CD4-positive, alpha-beta memory T cell (primary cell): ENCODE results near the gene TBCD. TPM values are rescaled to one million over a fixed set of nuclear protein-coding genes. Genes with fewer than 3 reads are reported as not detected.

Experiments
- CTCF ChIA-PET: fragments of 350-600 bp; sonication (Branson Sonifier 250); formaldehyde crosslinking; loops from one replicate; lab custom pipeline; 2021; ENCODE audit warnings: inconsistent platforms; ENCODE audit not compliant: partially characterized antibody; lab: Charles Lee
- POLR2A ChIA-PET: fragments of 350-600 bp; sonication (Branson Sonifier 250); formaldehyde crosslinking; loops from one replicate; lab custom pipeline; 2021; ENCODE audit not compliant: partially characterized antibody; lab: Charles Lee
- DNase-seq, 5 donors: peaks; one replicate each; pipeline versions ENCODE4 v3.0.0 to v3.0.0-alpha.2; 2020 to 2022; ENCODE audit warnings: mixed read lengths in 1 of 5
- H3K27ac ChIP-seq: one replicate; pipeline ENCODE4 v1.7.0; 2013; ENCODE audit warnings: low read depth, low read length
- H3K27me3 ChIP-seq: 2 replicates; pipeline ENCODE4 v1.7.0; 2013; ENCODE audit warnings: mild to moderate bottlenecking, low read length, moderate library complexity; ENCODE audit not compliant: insufficient read depth
- H3K36me3 ChIP-seq: 2 replicates; pipeline ENCODE4 v1.7.0; 2013; ENCODE audit warnings: mild to moderate bottlenecking, low read length, moderate library complexity; ENCODE audit not compliant: insufficient read depth
- H3K4me1 ChIP-seq: 2 replicates; pipeline ENCODE4 v1.7.0; 2013; ENCODE audit warnings: mild to moderate bottlenecking, low read length, moderate library complexity; ENCODE audit not compliant: insufficient read depth
- H3K4me3 ChIP-seq, 2 donors: one replicate each; pipeline ENCODE4 v1.7.0; 2013; ENCODE audit warnings: low read length in 2 of 2, mild to moderate bottlenecking in 1 of 2
- H3K9me3 ChIP-seq, 2 donors: one replicate each; pipeline ENCODE4 v1.7.0; 2013; ENCODE audit warnings: low read length in 2 of 2, control low read depth in 1 of 2; ENCODE audit not compliant: control insufficient read depth in 1 of 2
- H3K27ac Mint-ChIP-seq, 7 donors: one replicate each; pipeline ENCODE4 v1.8.0; 2020 to 2021; ENCODE audit warnings: mixed read lengths in 7 of 7, mild to moderate bottlenecking in 6 of 7, inconsistent platforms in 3 of 7, moderate library complexity in 3 of 7
- H3K27me3 Mint-ChIP-seq, 2 donors: one replicate each; pipeline ENCODE4 v1.8.0; 2020 to 2021; ENCODE audit warnings: mixed read lengths in 2 of 2
- H3K36me3 Mint-ChIP-seq, 2 donors: one replicate each; pipeline ENCODE4 v1.8.0; 2020 to 2021; ENCODE audit warnings: mixed read lengths in 2 of 2, inconsistent platforms in 1 of 2, mild to moderate bottlenecking in 1 of 2
- H3K4me1 Mint-ChIP-seq, 4 donors: one replicate each; pipeline ENCODE4 v1.8.0; 2020 to 2021; ENCODE audit warnings: mixed read lengths in 4 of 4, mild to moderate bottlenecking in 1 of 4
- H3K4me3 Mint-ChIP-seq, 8 donors: one replicate each; pipeline ENCODE4 v1.8.0; 2020 to 2021; ENCODE audit warnings: mixed read lengths in 8 of 8, mild to moderate bottlenecking in 7 of 8, moderate library complexity in 6 of 8, inconsistent platforms in 3 of 8
- H3K9me3 Mint-ChIP-seq, 8 donors: one replicate each; pipeline ENCODE4 v1.8.0; 2020 to 2021; ENCODE audit warnings: mixed read lengths in 8 of 8, mild to moderate bottlenecking in 5 of 8, inconsistent platforms in 3 of 8, moderate library complexity in 1 of 8
- intact Hi-C: fragments of 100-400 bp; cut with micrococcal nuclease; formaldehyde crosslinking; loops from one replicate; pipeline ENCODE4 v1.15.1; 2023
- polyA plus RNA-seq, 2 donors: library from polyadenylated mRNA; unstranded; fragments of 300-500 nt; fragmentation: Illumina TruSeq; gene quantifications; one replicate each; pipeline ENCODE4 v1.2.3, GENCODE V29; 2021
- total RNA-seq, 2 experiments: library from RNA; stranded (reverse); gene quantifications; one replicate each; pipeline ENCODE4 v1.2.3, GENCODE V29; 2021

TBCD gene
- total and polyA plus RNA-seq, 4 experiments from 2014 or later, result 102 to 263 (median 192) TPM

GRCh38 chr17:82931699-82932517 lies 180.0 kb downstream of the TBCD start:
- Histone ChIP-seq H3K27me3 (no peaks in the 10 kb centered on the region), H3K4me3 (no peak overlapping the region), H3K9me3 (no peaks in the 10 kb centered on the region), H3K4me1 (no peaks in the 10 kb centered on the region), H3K36me3 (peaks cover 51% of the 10 kb centered on the region), H3K27ac (no peak overlapping the region)
- Mint-ChIP-seq H3K36me3 (peaks cover 55 to 72% of the 10 kb centered on the region in 2 donors), H3K4me3 (no peak overlapping the region), H3K27ac (peak overlapping the region in 1 of 7 donors; percentile 28), H3K27me3 (no peaks in the 10 kb centered on the region), H3K4me1 (no peaks in the 10 kb centered on the region), H3K9me3 (peaks cover 0 to 2% (median 0%) of the 10 kb centered on the region in 8 donors)
- CTCF ChIA-PET, result no interaction called here
- intact Hi-C loops, result no loop called here
- POLR2A ChIA-PET, result no interaction called here
- no peak for DNase-seq

GRCh38 chr17:82932518-82933310 lies 180.8 kb downstream of the TBCD start:
- no peak overlapping the region for H3K27ac Mint-ChIP-seq
- Histone ChIP-seq H3K27ac (no peak overlapping the region), H3K4me3 (no peak overlapping the region), H3K36me3 (peaks cover 52% of the 10 kb centered on the region), H3K27me3 (no peaks in the 10 kb centered on the region), H3K9me3 (no peaks in the 10 kb centered on the region), H3K4me1 (no peaks in the 10 kb centered on the region)
- H3K4me1 Mint-ChIP-seq, result no peaks in the 10 kb centered on the region
- H3K9me3 Mint-ChIP-seq, result peaks cover 0 to 2% (median 0%) of the 10 kb centered on the region in 8 donors
- DNase-seq, result no peak
- CTCF ChIA-PET, result interaction anchor here (1.8 kb wide), 1 partner anchor 151 kb away, joined by 10 read pairs; no protein-coding TSS in a partner anchor
- H3K27me3 Mint-ChIP-seq, result no peaks in the 10 kb centered on the region
- POLR2A ChIA-PET, result no interaction called here
- H3K4me3 Mint-ChIP-seq, result no peak overlapping the region
- intact Hi-C loops, result no loop called here
- H3K36me3 Mint-ChIP-seq, result peaks cover 55 to 73% of the 10 kb centered on the region in 2 donors

GRCh38 chr17:82933911-82934310 lies 182.0 kb downstream of the TBCD start:
- no peak overlapping the region for H3K27ac Mint-ChIP-seq
- peaks cover 55% of the 10 kb centered on the region for H3K36me3 ChIP-seq
- peaks cover 0 to 4% (median 0%) of the 10 kb centered on the region in 8 donors for H3K9me3 Mint-ChIP-seq
- H3K4me3 Mint-ChIP-seq, result no peak overlapping the region
- no peak overlapping the region for H3K27ac ChIP-seq
- intact Hi-C loops, result no loop called here
- ChIA-PET POLR2A (no interaction called here), CTCF (interaction anchor here (1.8 kb wide), 1 partner anchor 152 kb away, joined by 10 read pairs; no protein-coding TSS in a partner anchor)
- peaks cover 0 to 3% (median 0%) of the 10 kb centered on the region in 4 donors for H3K4me1 Mint-ChIP-seq
- no peak overlapping the region for H3K4me3 ChIP-seq
- H3K27me3 ChIP-seq, result no peaks in the 10 kb centered on the region
- H3K27me3 Mint-ChIP-seq, result no peaks in the 10 kb centered on the region
- no peaks in the 10 kb centered on the region for H3K4me1 ChIP-seq
- DNase-seq, result no peak
- H3K36me3 Mint-ChIP-seq, result peaks cover 60 to 77% of the 10 kb centered on the region in 2 donors
- H3K9me3 ChIP-seq, result no peaks in the 10 kb centered on the region

- ChIA-PET CTCF (no interaction called here), POLR2A (interaction anchor here (0.5 kb wide), 1 partner anchor 344 kb away, joined by 3 read pairs; no protein-coding TSS in a partner anchor)
- Mint-ChIP-seq H3K27me3 (no peaks in the 10 kb centered on the region), H3K4me1 (peaks cover 0 to 3% (median 0%) of the 10 kb centered on the region in 4 donors), H3K9me3 (peaks cover 0 to 4% (median 0%) of the 10 kb centered on the region in 8 donors), H3K27ac (no peak overlapping the region), H3K4me3 (no peak overlapping the region), H3K36me3 (peaks cover 56 to 70% of the 10 kb centered on the region in 2 donors)
- Histone ChIP-seq H3K4me1 (no peaks in the 10 kb centered on the region), H3K27me3 (no peaks in the 10 kb centered on the region), H3K27ac (no peak overlapping the region), H3K36me3 (peaks cover 48% of the 10 kb centered on the region), H3K4me3 (no peak overlapping the region), H3K9me3 (no peaks in the 10 kb centered on the region)
- intact Hi-C loops, result no loop called here
- no peak for DNase-seq
These were observed 184.3 kb downstream of the TBCD start for GRCh38 chr17:82935966-82936767.

- DNase-seq, result no peak
- H3K27ac Mint-ChIP-seq, result no peak overlapping the region
- H3K36me3 Mint-ChIP-seq, result peaks cover 55 to 67% of the 10 kb centered on the region in 2 donors
- no peak overlapping the region for H3K27ac ChIP-seq
- no peak overlapping the region for H3K4me3 ChIP-seq
- no peak overlapping the region for H3K4me3 Mint-ChIP-seq
- CTCF ChIA-PET, result no interaction called here
- intact Hi-C loops, result no loop called here
- H3K9me3 Mint-ChIP-seq, result peaks cover 0 to 4% (median 0%) of the 10 kb centered on the region in 8 donors
- no peaks in the 10 kb centered on the region for H3K27me3 ChIP-seq
- H3K4me1 ChIP-seq, result no peaks in the 10 kb centered on the region
- H3K4me1 Mint-ChIP-seq, result peaks cover 0 to 3% (median 0%) of the 10 kb centered on the region in 4 donors
- no peaks in the 10 kb centered on the region for H3K9me3 ChIP-seq
- POLR2A ChIA-PET, result interaction anchor here (0.5 kb wide), 1 partner anchor 344 kb away, joined by 3 read pairs; no protein-coding TSS in a partner anchor
- H3K27me3 Mint-ChIP-seq, result no peaks in the 10 kb centered on the region
- H3K36me3 ChIP-seq, result peaks cover 49% of the 10 kb centered on the region
These were observed 184.9 kb downstream of the TBCD start for GRCh38 chr17:82936768-82937171.

GRCh38 chr17:82937411-82938371 lies 185.8 kb downstream of the TBCD start:
- Histone ChIP-seq H3K27ac (no peak overlapping the region), H3K36me3 (peaks cover 49% of the 10 kb centered on the region), H3K4me3 (no peak overlapping the region), H3K9me3 (no peaks in the 10 kb centered on the region), H3K27me3 (no peaks in the 10 kb centered on the region), H3K4me1 (no peaks in the 10 kb centered on the region)
- ChIA-PET POLR2A (no interaction called here), CTCF (no interaction called here)
- Mint-ChIP-seq H3K9me3 (peaks cover 0 to 2% (median under 1%) of the 10 kb centered on the region in 8 donors), H3K36me3 (peaks cover 56 to 65% of the 10 kb centered on the region in 2 donors), H3K4me1 (peaks cover 0 to 3% (median 0%) of the 10 kb centered on the region in 4 donors), H3K27ac (peak overlapping the region in 1 of 7 donors; percentile 59), H3K4me3 (no peak overlapping the region), H3K27me3 (no peaks in the 10 kb centered on the region)
- DNase-seq, result no peak
- intact Hi-C loops, result no loop called here
